HEK293T (cell line): ENCODE measurements around the gene PHRF1.

Experiments
- ARNT ChIP-seq: fragments of 450-650 bp; IDR thresholded peaks from 2 replicates; pipeline ENCODE4 v1.6.1; 2017; ENCODE audit warnings: mild to moderate bottlenecking
- BHLHE40 ChIP-seq: fragments of 450-650 bp; IDR thresholded peaks from 2 replicates; pipeline ENCODE4 v1.6.1; 2016; ENCODE audit warnings: mild to moderate bottlenecking, moderate library complexity, borderline replicate concordance
- CTBP1 ChIP-seq: fragments of 450-650 bp; IDR thresholded peaks from 2 replicates; pipeline ENCODE4 v1.6.1; 2016; ENCODE audit warnings: borderline replicate concordance
- FOXA1 ChIP-seq: fragments of 450-650 bp; IDR thresholded peaks from 2 replicates; pipeline ENCODE4 v1.6.1; 2016; ENCODE audit warnings: mild to moderate bottlenecking
- FOXK2 ChIP-seq: fragments of 450-650 bp; IDR thresholded peaks from 2 replicates; pipeline ENCODE4 v1.6.1; 2016; ENCODE audit warnings: mild to moderate bottlenecking
- FOXM1 ChIP-seq: fragments of 450-650 bp; IDR thresholded peaks from 2 replicates; pipeline ENCODE4 v1.6.1; 2017; ENCODE audit warnings: mild to moderate bottlenecking, borderline replicate concordance
- HDGF ChIP-seq: fragments of 450-650 bp; IDR thresholded peaks from 2 replicates; pipeline ENCODE4 v1.6.1; 2017; ENCODE audit warnings: antibody characterized with exemption, borderline replicate concordance
- L3MBTL2 ChIP-seq: fragments of 450-650 bp; conservative IDR thresholded peaks from 2 replicates; pipeline ENCODE4 v1.6.1; 2016; ENCODE audit warnings: mild to moderate bottlenecking
- LEF1 ChIP-seq: fragments of 450-650 bp; IDR thresholded peaks from 2 replicates; pipeline ENCODE4 v1.6.1; 2017; ENCODE audit warnings: mild to moderate bottlenecking, borderline replicate concordance
- SP1 ChIP-seq: fragments of 450-650 bp; IDR thresholded peaks from 2 replicates; pipeline ENCODE4 v1.6.1; 2017
- SUZ12 ChIP-seq: fragments of 450-650 bp; IDR thresholded peaks from 2 replicates; pipeline ENCODE4 v1.6.1; 2016; ENCODE audit warnings: mild to moderate bottlenecking
- ZNF384 ChIP-seq: fragments of 450-650 bp; IDR thresholded peaks from 2 replicates; pipeline ENCODE4 v1.6.1; 2016

DNA sequence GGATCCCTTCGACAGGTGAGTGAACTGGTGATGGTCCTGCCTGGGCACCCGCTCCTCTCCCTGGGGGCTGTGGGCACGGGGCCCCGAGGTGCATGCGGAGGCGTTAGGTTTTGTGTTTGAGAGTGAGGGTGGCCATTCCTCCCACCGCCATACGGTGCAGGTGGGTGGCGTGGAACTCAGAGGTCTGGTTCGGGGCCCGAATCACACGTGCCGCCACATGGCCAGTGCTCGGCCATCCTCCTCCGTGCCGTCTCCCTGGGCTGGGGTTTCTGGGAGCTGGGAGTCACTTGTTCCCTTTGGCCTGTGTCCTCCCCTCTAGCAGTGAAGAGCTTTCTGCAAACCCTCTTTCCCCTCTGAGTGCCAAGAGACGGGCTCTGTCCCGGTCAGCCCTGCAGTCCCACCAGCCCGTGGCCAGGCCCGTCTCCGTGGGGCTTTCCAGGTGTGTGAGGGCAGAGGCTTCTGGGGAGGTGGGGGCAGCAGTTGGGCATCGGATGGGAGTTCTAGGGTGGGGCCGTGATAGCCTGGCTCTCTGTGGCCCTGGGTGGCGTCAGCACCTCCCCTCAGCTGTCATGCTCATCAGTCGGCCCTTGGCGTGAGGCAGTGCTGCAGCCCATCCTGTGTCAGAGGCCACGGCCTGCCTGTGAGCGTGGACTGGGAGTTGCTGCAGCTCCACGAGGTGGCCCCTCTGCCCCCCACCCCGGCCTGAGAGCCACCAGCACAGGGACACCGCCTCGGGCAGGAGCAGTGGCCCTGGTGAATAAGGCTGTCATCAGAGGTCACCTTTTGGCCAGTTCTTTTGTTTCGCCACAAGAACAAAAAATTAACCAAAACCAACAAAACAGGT is 29.2 kb downstream of the PHRF1 start:
- TF ChIP-seq SP1 (no peak), ZNF384 (no peak), SUZ12 (no peak), FOXK2 (no peak), CTBP1 (no peak), ARNT (no peak), L3MBTL2 (no peak), FOXM1 (no peak), FOXA1 (no peak), HDGF (no peak), BHLHE40 (no peak), LEF1 (no peak)
